Superior temporal gyrus (tissue), 1 donor: ENCODE measurements around the gene NFKBIB.

Experiments
- DNase-seq: peaks from one replicate; pipeline ENCODE4 v3.0.0-alpha.2; 2016; ENCODE audit errors: extremely low spot score

NFKBIB gene

DNA sequence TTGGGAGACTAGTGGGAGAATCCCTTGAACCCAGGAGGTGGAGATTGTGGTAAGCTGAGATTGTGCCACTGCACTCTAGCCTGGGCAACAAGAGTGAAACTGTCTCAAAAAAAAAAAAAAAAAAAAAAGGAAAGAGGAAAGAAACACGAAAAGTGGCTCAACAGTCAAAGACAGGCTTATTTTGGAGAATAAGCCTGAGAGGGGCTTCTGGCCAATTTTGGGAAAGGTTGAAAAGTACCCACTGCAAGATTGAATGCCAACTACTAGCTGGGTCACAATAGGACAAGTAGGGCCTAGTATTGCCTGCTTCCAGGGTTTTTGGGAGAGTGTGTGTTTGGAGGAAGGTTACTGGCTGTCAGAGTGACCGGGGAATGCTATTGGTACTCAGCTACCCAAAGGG is 58.5 kb downstream of the NFKBIB start:
- DNase-seq, result no peak
